HEK293 (cell line): ENCODE data around the gene NISCH.

Source experiments
- CTCF ChIA-PET: fragments of 350-600 bp; formaldehyde crosslinking; extraction: SDS; loops from one replicate; lab custom pipeline; 2021; ENCODE audit warnings: antibody characterized with exemption; lab: Yijun Ruan, JAX
- POLR2A ChIA-PET: fragments of 300-600 bp; formaldehyde crosslinking; extraction: SDS; loops from one replicate; lab custom pipeline; 2020; ENCODE audit warnings: antibody characterized with exemption, inconsistent platforms; lab: Yijun Ruan, JAX
- H3K27ac ChIP-seq: fragments of 200-500 bp; sonication (Bioruptor generic); 2 replicates; pipeline ENCODE4 v1.5.1; 2014; ENCODE audit warnings: low read depth, low read length, control low read depth, inconsistent platforms; ENCODE audit errors: extremely low read depth
- H3K36me3 ChIP-seq, 2 experiments: fragments of 200-500 bp in 1 of 2; sonication (Bioruptor generic) in 1 of 2; 1 replicate in 1 of 2; 2 replicates in 1 of 2; pipeline ENCODE4 v1.5.1; 2014 to 2017; ENCODE audit warnings: inconsistent platforms in 2 of 2, low read length in 2 of 2; ENCODE audit not compliant: control insufficient read depth in 2 of 2, insufficient read depth in 1 of 2
- H3K4me1 ChIP-seq: fragments of 200-500 bp; sonication (Bioruptor generic); 2 replicates; pipeline ENCODE4 v1.5.1; 2014; ENCODE audit warnings: mild to moderate bottlenecking, low read length, inconsistent platforms; ENCODE audit not compliant: control insufficient read depth, insufficient read depth
- H3K4me3 ChIP-seq: 2 replicates; pipeline ENCODE4 v1.5.1; 2011; ENCODE audit warnings: low read depth, mild to moderate bottlenecking, control low read depth, low read length, moderate library complexity
- H3K9me3 ChIP-seq: fragments of 200-500 bp; sonication (Bioruptor generic); 2 replicates; pipeline ENCODE4 v1.5.1; 2014; ENCODE audit warnings: low read depth, low read length, inconsistent platforms; ENCODE audit not compliant: control insufficient read depth, insufficient read depth
- BCL11A ChIP-seq: fragments of 450-650 bp; formaldehyde crosslinking; IDR thresholded peaks from 2 replicates; pipeline ENCODE4 v1.5.1; 2016; ENCODE audit warnings: low read depth, missing biosample characterization, missing genetic modification characterization
- GLIS2 ChIP-seq: fragments of 450-650 bp; formaldehyde crosslinking; IDR thresholded peaks from 2 replicates; pipeline ENCODE4 v1.5.1; 2016; ENCODE audit warnings: missing biosample characterization, missing genetic modification characterization
- KLF9 ChIP-seq: fragments of 450-650 bp; formaldehyde crosslinking; IDR thresholded peaks from 2 replicates; pipeline ENCODE4 v1.5.1; 2016; ENCODE audit warnings: missing biosample characterization, missing genetic modification characterization, low read depth
- RBAK ChIP-seq: fragments of 450-650 bp; formaldehyde crosslinking; IDR thresholded peaks from 2 replicates; pipeline ENCODE4 v1.5.1; 2016; ENCODE audit warnings: missing biosample characterization, missing genetic modification characterization
- SALL2 ChIP-seq: fragments of 450-650 bp; formaldehyde crosslinking; IDR thresholded peaks from 2 replicates; pipeline ENCODE4 v1.5.0; 2017; ENCODE audit warnings: missing biosample characterization, mild to moderate bottlenecking, missing genetic modification characterization, borderline replicate concordance
- ZEB2 ChIP-seq: fragments of 450-650 bp; formaldehyde crosslinking; IDR thresholded peaks from 2 replicates; pipeline ENCODE4 v1.5.1; 2016; ENCODE audit warnings: missing biosample characterization, missing genetic modification characterization
- ZNF148 ChIP-seq: fragments of 450-650 bp; formaldehyde crosslinking; IDR thresholded peaks from 2 replicates; pipeline ENCODE4 v1.5.0; 2017; ENCODE audit warnings: missing biosample characterization, missing genetic modification characterization, borderline replicate concordance
- ZNF214 ChIP-seq: fragments of 450-650 bp; formaldehyde crosslinking; IDR thresholded peaks from 2 replicates; pipeline ENCODE4 v1.5.1; 2017; ENCODE audit warnings: missing biosample characterization, mild to moderate bottlenecking, missing genetic modification characterization, borderline replicate concordance
- ZNF23 ChIP-seq: fragments of 450-650 bp; formaldehyde crosslinking; IDR thresholded peaks from 2 replicates; pipeline ENCODE4 v1.5.1; 2016; ENCODE audit warnings: missing biosample characterization, missing genetic modification characterization, borderline replicate concordance
- ZNF266 ChIP-seq: fragments of 450-650 bp; formaldehyde crosslinking; IDR thresholded peaks from 2 replicates; pipeline ENCODE4 v1.5.1; 2016; ENCODE audit warnings: missing biosample characterization, missing genetic modification characterization, low read depth
- ZNF311 ChIP-seq: fragments of 450-650 bp; formaldehyde crosslinking; IDR thresholded peaks from 2 replicates; pipeline ENCODE4 v1.5.1; 2017; ENCODE audit warnings: missing biosample characterization, missing genetic modification characterization, borderline replicate concordance
- ZNF404 ChIP-seq: fragments of 450-650 bp; formaldehyde crosslinking; IDR thresholded peaks from 2 replicates; pipeline ENCODE4 v1.5.1; 2017; ENCODE audit warnings: missing biosample characterization, missing genetic modification characterization
- ZNF600 ChIP-seq: fragments of 450-650 bp; formaldehyde crosslinking; IDR thresholded peaks from 2 replicates; pipeline ENCODE4 v1.5.1; 2016; ENCODE audit warnings: missing biosample characterization, missing genetic modification characterization
- ZNF621 ChIP-seq: fragments of 450-650 bp; formaldehyde crosslinking; IDR thresholded peaks from 2 replicates; pipeline ENCODE4 v1.5.1; 2017; ENCODE audit warnings: missing biosample characterization, missing genetic modification characterization
- ZNF624 ChIP-seq: fragments of 450-650 bp; formaldehyde crosslinking; IDR thresholded peaks from 2 replicates; pipeline ENCODE4 v1.5.1; 2017; ENCODE audit warnings: missing biosample characterization, missing genetic modification characterization
- ZNF626 ChIP-seq: fragments of 450-650 bp; sonication (Bioruptor Pico); formaldehyde crosslinking; IDR thresholded peaks from 2 replicates; pipeline ENCODE4 v1.5.1; 2018; ENCODE audit warnings: missing biosample characterization, missing genetic modification characterization, inconsistent platforms
- ZNF768 ChIP-seq: fragments of 450-650 bp; formaldehyde crosslinking; IDR thresholded peaks from 2 replicates; pipeline ENCODE4 v1.5.1; 2018; ENCODE audit warnings: missing biosample characterization, mild to moderate bottlenecking, missing genetic modification characterization
- ZSCAN30 ChIP-seq: fragments of 450-650 bp; IDR thresholded peaks from 2 replicates; pipeline ENCODE4 v1.5.1; 2018; ENCODE audit warnings: missing biosample characterization, mild to moderate bottlenecking, missing genetic modification characterization, moderate library complexity
- TF ChIP-seq, protein P1 (sequence below): sonication (generic); formaldehyde crosslinking; IDR thresholded peaks from 2 replicates; pipeline ENCODE4 v1.8.1; 2022; ENCODE audit warnings: mild to moderate bottlenecking, moderate library complexity, missing genetic modification reagents

Gene NISCH

DNA sequence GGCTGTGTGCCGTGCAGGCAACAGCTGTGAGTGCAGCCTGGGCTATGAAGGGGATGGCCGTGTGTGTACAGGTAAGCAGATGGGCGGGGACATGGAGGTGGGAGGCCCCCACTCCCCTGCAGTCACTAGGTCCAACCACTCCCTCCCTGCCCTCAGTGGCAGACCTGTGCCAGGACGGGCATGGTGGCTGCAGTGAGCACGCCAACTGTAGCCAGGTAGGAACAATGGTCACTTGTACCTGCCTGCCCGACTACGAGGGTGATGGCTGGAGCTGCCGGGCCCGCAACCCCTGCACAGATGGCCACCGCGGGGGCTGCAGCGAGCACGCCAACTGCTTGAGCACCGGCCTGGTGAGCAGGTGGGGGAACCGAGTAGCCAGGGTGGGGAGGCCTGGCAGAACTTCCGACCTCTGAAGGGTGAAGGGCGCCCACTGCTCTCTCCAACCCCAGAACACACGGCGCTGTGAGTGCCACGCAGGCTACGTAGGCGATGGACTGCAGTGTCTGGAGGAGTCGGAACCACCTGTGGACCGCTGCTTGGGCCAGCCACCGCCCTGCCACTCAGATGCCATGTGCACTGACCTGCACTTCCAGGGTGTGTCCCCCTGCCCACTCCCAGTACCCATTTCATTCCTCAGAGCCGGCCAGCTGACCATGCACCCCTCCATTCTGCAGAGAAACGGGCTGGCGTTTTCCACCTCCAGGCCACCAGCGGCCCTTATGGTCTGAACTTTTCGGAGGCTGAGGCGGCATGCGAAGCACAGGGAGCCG is 66.7 kb downstream of the NISCH start:
- Histone ChIP-seq H3K4me3 (no peak overlapping the region), H3K27ac (no peak overlapping the region), H3K4me1 (no peaks in the 10 kb centered on the region), H3K9me3 (no peaks in the 10 kb centered on the region), H3K36me3 (peaks cover 0 to 36% of the 10 kb centered on the region in 2 experiments; a peak in 1 of 3 replicates)
- POLR2A ChIA-PET, result no interaction called here
- TF ChIP-seq KLF9, result no peak
- TF ChIP-seq ZNF600, result peak; percentile 80; the same call in 1 of the 2 replicates
- CTCF ChIA-PET, result interaction anchor here (0.6 kb wide), 2 partner anchors 24 to 302 kb away, joined by 4 read pairs; no protein-coding TSS in a partner anchor

GRCh38 chr3:52522651-52523251 is 67.3 kb downstream of the NISCH start:
- ChIA-PET CTCF (interaction anchor here (0.6 to 0.7 kb wide), 3 partner anchors 24 to 1111 kb away, joined by 3 to 4 read pairs (median 4); no protein-coding TSS in a partner anchor), POLR2A (no interaction called here)
- Histone ChIP-seq H3K4me3 (no peak overlapping the region), H3K27ac (no peak overlapping the region), H3K36me3 (peaks cover 0 to 43% of the 10 kb centered on the region in 2 experiments; a peak in 1 of 3 replicates), H3K9me3 (no peaks in the 10 kb centered on the region), H3K4me1 (no peaks in the 10 kb centered on the region)
- no peak for TF ChIP-seq GLIS2 (tag by site-specific recombination)
- no peak for TF ChIP-seq BCL11A
- TF ChIP-seq RBAK (tag by site-specific recombination), result no peak
- no peak for TF ChIP-seq ZNF266
- no peak for TF ChIP-seq ZNF621

DNA sequence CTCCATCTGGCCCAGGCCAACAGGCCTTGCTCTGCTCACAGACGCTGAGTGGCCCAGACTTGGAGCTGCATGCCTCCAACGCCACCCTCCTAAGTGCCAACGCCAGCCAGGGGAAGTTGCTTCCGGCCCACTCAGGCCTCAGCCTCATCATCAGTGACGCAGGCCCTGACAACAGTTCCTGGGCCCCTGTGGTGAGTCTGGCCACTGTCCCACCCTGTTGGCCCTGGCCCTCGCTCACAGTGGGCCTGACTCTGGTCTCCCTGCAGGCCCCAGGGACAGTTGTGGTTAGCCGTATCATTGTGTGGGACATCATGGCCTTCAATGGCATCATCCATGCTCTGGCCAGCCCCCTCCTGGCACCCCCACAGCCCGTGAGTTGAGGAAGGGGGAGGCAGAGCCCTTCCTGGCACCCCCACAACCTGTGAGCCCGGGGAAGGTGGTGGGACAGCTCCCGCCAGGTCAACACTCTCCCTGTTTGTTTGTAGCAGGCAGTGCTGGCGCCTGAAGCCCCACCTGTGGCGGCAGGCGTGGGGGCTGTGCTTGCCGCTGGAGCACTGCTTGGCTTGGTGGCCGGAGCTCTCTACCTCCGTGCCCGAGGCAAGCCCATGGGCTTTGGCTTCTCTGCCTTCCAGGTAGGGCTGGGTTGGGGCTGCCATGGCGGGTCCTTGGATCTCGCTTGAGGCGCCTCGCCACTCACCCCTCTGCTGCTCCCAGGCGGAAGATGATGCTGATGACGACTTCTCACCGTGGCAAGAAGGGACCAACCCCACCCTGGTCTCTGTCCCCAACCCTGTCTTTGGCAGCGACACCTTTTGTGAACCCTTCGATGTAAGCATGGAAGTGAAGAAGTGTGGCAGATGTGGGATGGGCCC is 68.2 kb downstream of the NISCH start:
- no peaks in the 10 kb centered on the region for H3K4me1 ChIP-seq
- H3K36me3 ChIP-seq, result peaks cover 0 to 52% of the 10 kb centered on the region in 2 experiments; a peak in 1 of 3 replicates

GRCh38 chr3:52524258-52524751 is 68.9 kb downstream of the NISCH start:
- TF ChIP-seq, protein P1, sequence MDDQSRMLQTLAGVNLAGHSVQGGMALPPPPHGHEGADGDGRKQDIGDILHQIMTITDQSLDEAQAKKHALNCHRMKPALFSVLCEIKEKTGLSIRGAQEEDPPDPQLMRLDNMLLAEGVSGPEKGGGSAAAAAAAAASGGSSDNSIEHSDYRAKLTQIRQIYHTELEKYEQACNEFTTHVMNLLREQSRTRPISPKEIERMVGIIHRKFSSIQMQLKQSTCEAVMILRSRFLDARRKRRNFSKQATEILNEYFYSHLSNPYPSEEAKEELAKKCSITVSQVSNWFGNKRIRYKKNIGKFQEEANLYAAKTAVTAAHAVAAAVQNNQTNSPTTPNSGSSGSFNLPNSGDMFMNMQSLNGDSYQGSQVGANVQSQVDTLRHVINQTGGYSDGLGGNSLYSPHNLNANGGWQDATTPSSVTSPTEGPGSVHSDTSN (CRISPR knock-in tag), result no peak
- no peak for TF ChIP-seq ZNF600
- TF ChIP-seq ZNF404 (tag by site-specific recombination), result no peak
- TF ChIP-seq ZNF214, result no peak
- no peak for TF ChIP-seq ZEB2 (tag by site-specific recombination)
- TF ChIP-seq ZNF148, result no peak
- no peak for TF ChIP-seq ZNF768
- ChIA-PET POLR2A (no interaction called here), CTCF (no interaction called here)
- Histone ChIP-seq H3K4me3 (no peak overlapping the region), H3K36me3 (peaks cover 0 to 59% of the 10 kb centered on the region in 2 experiments; a peak in 1 of 3 replicates), H3K27ac (no peak overlapping the region), H3K4me1 (no peaks in the 10 kb centered on the region), H3K9me3 (no peaks in the 10 kb centered on the region)

More for the DNA sequence above, 68.2 kb downstream of the NISCH start:
- ChIA-PET POLR2A (no interaction called here), CTCF (interaction anchor here (0.7 kb wide), 1 partner anchor 1111 kb away, joined by 3 read pairs; no protein-coding TSS in a partner anchor)
- H3K4me3 ChIP-seq, result no peak overlapping the region
- H3K9me3 ChIP-seq, result no peaks in the 10 kb centered on the region
- TF ChIP-seq SALL2 (tag by site-specific recombination) (no peak), ZNF626 (tag by site-specific recombination) (no peak), ZNF23 (no peak), ZSCAN30 (tag by site-specific recombination) (no peak), ZNF600 (peak; percentile 30; the same call in 1 of the 2 replicates), ZNF311 (tag by site-specific recombination) (no peak), ZNF624 (tag by site-specific recombination) (no peak)
- no peak overlapping the region for H3K27ac ChIP-seq
